CD4-positive, alpha-beta T cell treated with Interleukin-17A for 4 hours (primary cell): ENCODE results near the gene PTAR1.
"Not testable (repeated sequence)": the region's sequence is repeated elsewhere in the genome, so short reads cannot be mapped to it uniquely, and the experiment has no call there.

Experiments
- DNase-seq: peaks from one replicate; pipeline ENCODE4 v3.0.0-alpha.2; 2020; ENCODE audit warnings: mixed read lengths

The PTAR1 gene

GRCh38 chr9:69759421-69760277 is at the start of gene PTAR1:
Gene PTAR1 (minus strand): TSS chr9:69760011. CDS start chr9:69759938, 73 bp downstream.
- DNase-seq, result peak; percentile 94

- DNase-seq, result peak; percentile 43
Measured at GRCh38 chr9:69809304-69809863, 49.6 kb upstream of the PTAR1 start.

- DNase-seq, result no peak
Measured at GRCh38 chr9:69806627-69807026, 46.8 kb upstream of the PTAR1 start.

GRCh38 chr9:69805962-69806515 is 46.2 kb upstream of the PTAR1 start:
- no peak for DNase-seq

GRCh38 chr9:69801989-69802388 is 42.2 kb upstream of the PTAR1 start:
- DNase-seq, result no peak

- DNase-seq, result not testable (repeated sequence)
Measured at GRCh38 chr9:69800027-69800426, 40.2 kb upstream of the PTAR1 start.

- not testable (repeated sequence) for DNase-seq
Measured at GRCh38 chr9:69799521-69799920, 39.7 kb upstream of the PTAR1 start.

- DNase-seq, result no peak
Measured at GRCh38 chr9:69798744-69799143, 38.9 kb upstream of the PTAR1 start.

GRCh38 chr9:69797675-69798074 is 37.9 kb upstream of the PTAR1 start:
- no peak for DNase-seq

- no peak for DNase-seq
Measured at GRCh38 chr9:69794356-69794755, 34.5 kb upstream of the PTAR1 start.

GRCh38 chr9:69785757-69786156 is 25.9 kb upstream of the PTAR1 start:
- no peak for DNase-seq

- no peak for DNase-seq
Measured at GRCh38 chr9:69773258-69773657, 13.4 kb upstream of the PTAR1 start.

GRCh38 chr9:69771775-69772418 is 12.1 kb upstream of the PTAR1 start:
- no peak for DNase-seq

- DNase-seq, result no peak
Measured at GRCh38 chr9:69768716-69769115, 8.9 kb upstream of the PTAR1 start.

- DNase-seq, result no peak
Measured at GRCh38 chr9:69768101-69768500, 8.3 kb upstream of the PTAR1 start.

- not testable (repeated sequence) for DNase-seq
Measured at GRCh38 chr9:69763862-69764261, 4.1 kb upstream of the PTAR1 start.

GRCh38 chr9:69762527-69762926 is 2.7 kb upstream of the PTAR1 start:
- DNase-seq, result no peak

- DNase-seq, result no peak
Measured at GRCh38 chr9:69760278-69760610, 433 bp upstream of the PTAR1 start.

- no peak for DNase-seq
Measured at GRCh38 chr9:69759021-69759420, 790 bp downstream of the PTAR1 start.

GRCh38 chr9:69757996-69758675 is 1.7 kb downstream of the PTAR1 start:
- no peak for DNase-seq

- DNase-seq, result no peak
Measured at GRCh38 chr9:69755205-69755604, 4.6 kb downstream of the PTAR1 start.

- DNase-seq, result no peak
Measured at GRCh38 chr9:69753830-69754229, 6.0 kb downstream of the PTAR1 start.

GRCh38 chr9:69750085-69750484 is 9.7 kb downstream of the PTAR1 start:
- DNase-seq, result no peak
